HTERT RPE-1 (cell line): ENCODE measurements around the gene ENDOG.
"Not testable (repeated sequence)": the region's sequence is repeated elsewhere in the genome, so short reads cannot be mapped to it uniquely, and the experiment has no call there.

Source experiments
- in situ Hi-C: fragments of 300-500 bp; cut with MboI; formaldehyde crosslinking; loops from 4 replicates; pipeline ENCODE4 v1.14.3; 2020; ENCODE audit warnings: low sequenced_read_pairs

The ENDOG gene

GRCh38 chr9:128828267-128828666 lies 10.0 kb downstream of the ENDOG start:
- in situ Hi-C loops: no loop called here

DNA sequence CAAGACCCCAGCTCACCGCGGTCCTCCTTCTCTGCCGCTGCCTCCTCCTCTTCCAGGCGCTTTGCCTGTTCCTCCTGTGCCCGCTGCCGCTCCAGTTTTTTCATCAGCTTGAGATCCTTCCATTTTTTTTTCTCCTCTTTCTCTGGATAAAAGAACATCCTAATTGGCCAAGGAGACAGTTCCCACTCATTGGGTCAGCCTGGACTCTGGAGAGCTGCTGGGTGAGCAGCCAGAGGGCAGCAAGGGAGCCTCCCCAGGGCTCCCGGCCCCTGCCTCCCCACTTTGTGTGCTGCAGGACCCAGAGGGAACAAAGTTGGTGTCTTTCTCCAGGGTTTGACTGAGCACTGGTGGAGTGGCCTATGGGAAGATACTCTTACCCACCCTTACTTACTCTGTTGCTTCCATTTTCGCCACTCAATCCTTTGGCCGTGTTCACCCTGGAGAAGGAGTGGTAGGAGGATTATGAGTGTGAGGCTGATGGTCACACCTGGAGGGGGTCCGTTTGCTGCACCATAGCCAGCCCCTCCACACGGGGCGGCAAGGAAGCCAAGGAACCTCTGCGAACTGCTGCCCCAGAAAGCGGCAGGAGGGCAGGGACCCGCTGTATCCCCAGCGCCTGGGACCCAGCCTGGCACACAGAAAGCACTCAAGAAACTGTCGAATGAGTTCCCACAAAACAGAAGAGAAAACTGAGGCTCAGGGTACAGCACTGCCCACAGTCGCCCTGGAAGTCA lies 10.6 kb downstream of the ENDOG start:
- in situ Hi-C loops: no loop called here

DNA sequence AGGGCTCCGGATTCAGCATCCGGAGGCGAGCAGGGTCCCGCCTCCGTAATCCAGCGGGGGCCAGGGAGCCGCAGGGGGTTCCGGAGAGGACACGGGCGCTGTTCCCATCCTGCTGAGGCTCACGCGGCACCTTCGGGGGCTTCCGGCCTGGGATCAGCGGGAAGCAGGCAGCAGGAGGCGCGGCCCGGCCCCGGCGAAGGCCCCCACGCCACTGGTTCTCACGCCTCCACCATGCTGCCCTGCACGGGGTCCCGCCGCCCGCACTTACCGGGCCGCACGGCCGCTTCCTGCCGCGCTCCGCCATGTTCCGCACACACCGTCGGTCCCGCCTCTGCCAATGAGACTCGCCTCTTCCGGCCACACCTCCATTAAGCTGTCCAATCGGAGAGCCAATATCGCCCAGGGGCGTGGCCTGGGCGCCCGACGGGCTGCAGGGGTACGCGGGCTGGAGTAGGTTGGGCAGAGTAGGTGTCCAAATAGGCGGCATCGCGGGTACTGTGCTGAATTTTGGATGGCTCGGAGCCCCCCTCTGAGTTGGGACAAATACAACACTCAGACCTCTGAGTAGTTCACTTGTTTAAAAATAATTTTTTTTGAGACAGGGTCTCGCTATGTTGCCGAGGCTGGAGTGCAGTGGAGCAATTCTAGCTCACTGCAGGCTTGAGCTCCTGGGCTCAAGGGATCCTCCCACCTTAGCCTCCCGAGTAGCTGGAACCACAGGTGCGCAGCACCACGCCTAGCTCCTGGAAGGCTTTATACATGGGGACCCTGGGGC lies 11.4 kb downstream of the ENDOG start, which contains the start of gene SPOUT1:
TSS of gene SPOUT1 (minus strand) at position 318 of the 775 bp plus-strand sequence. CDS start at position 304, 14 bp downstream.
- in situ Hi-C loops: no loop called here

DNA sequence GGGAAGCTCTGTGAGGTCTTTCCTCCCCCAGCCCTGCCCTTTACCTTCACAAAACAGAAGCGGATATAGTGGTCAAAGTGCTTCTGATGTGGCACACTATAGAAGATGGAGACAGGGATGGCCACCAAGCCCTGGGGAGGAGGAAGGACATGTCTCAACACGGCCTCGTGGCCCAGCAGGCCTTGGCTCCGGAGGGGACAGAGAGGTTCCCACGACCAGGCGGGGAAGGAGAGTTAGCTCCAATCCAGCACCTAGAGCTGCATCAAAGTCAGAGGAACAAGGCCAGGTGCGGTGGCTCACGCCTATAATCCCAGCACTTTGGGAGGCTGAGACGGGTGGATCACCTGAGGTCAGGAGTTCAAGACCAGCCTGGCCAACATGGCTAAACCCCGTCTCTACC lies 15.4 kb downstream of the ENDOG start:
- in situ Hi-C loops: no loop called here

- in situ Hi-C loops: no loop called here
Measured at GRCh38 chr9:128835246-128836210, 17.2 kb downstream of the ENDOG start.

DNA sequence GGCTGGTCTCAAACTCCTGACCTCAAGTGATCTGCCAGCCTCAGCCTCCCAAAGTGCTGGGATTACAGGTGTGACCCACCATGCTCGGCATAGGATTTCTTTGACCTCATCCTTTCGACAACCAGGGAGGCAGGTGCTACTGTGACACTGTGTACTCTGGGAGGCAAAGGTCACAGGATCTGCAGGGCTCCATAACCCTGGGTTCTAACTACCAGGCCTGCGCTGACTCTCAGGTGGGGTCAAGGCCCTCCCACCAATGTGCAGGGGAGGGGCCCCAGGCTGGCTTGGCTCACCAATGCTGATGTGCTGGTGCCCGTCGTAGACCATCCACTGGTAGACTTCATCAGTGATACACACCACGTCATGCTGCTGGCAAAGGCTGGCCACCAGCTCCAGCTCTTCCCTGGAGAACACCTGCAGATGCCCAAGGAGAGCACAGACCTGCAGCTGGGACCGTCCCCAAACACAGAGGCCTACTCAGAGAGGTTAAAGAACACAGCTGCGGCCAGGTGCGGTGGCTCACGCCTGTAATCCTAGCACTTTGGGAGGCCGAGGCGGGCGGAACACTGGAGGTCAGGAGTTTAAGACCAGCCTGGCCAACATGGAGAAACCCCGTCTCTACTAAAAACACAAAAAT lies 18.3 kb downstream of the ENDOG start:
- in situ Hi-C loops: no loop called here

- in situ Hi-C loops: no loop called here
Measured at GRCh38 chr9:128838338-128838737, 20.0 kb downstream of the ENDOG start.

GRCh38 chr9:128840524-128840923 lies 22.2 kb downstream of the ENDOG start:
- in situ Hi-C loops: no loop called here

DNA sequence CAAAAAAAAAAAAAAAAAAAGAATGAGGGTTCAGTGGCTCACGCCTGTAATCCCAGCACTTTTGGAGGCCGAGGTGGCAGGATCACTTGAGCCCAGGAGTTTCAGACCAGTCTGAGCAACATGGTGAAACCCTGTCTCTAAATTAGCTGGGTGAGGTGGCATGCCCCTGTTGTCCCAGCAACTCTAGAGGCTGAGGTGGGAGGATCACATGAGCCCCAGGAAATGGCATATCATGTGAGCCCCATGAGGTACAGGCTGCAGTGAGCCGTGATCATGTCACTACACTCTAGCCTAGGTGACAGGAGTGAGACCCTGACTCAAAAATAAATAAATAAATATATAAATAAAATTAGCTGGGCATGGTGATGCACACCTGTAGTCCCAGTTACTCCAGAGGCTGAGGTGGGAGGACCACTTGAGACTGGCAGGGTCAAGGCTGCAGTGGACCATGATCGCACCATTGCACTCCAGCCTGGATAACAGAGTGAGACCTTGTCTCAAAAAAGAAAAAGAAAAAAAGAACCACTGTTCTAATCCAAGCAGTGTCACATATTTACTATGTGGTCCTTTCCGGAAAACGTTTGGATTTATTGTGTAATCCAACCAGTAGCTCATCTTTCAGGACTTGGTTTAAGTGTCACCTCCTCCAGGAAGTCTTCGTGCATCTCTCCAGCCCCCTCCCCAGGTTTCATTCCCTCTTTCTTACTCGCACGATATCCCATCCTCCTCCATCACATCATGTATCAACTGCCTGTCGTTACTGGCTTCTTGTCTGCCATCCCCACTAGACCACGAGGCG lies 23.6 kb downstream of the ENDOG start:
- in situ Hi-C loops: no loop called here

- in situ Hi-C loops: not testable (repeated sequence)
Measured at GRCh38 chr9:128843171-128843570, 24.9 kb downstream of the ENDOG start.

DNA sequence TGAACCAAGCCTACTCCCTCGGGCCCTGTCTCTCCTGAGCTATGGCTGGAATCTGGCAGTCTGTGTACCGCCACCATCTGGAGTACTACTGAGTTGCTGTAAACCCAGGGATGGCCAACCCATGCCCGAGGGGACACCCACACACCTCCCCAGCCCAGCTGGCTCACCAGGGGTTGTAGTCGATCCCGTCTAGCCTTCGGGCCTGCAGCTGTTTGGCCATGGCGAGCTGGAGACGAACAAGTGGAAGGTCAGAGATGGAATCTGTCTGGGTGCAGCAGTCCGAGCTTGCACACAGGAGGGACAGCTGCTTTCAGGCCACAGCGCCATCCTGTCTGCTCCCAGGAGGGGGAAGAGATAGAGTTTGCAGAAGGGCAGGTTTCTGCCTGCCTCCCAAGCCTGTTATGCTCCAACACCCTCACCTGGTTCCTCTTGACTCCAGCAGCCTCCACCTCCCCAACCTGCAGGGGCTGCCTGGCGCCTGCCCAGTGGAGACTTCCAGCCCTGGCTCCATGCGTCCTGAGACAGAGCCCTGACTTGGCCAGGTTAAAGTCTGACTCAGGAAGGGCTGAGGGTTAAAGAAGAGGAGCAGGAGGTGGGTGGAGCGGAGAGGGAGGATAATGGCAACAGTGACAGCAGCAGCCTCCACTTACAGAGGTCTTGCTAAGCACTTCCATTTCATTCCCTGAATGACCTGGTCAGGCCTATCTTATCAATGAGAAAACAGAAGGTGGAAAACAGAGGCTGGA lies 27.1 kb downstream of the ENDOG start:
- in situ Hi-C loops: no loop called here

DNA sequence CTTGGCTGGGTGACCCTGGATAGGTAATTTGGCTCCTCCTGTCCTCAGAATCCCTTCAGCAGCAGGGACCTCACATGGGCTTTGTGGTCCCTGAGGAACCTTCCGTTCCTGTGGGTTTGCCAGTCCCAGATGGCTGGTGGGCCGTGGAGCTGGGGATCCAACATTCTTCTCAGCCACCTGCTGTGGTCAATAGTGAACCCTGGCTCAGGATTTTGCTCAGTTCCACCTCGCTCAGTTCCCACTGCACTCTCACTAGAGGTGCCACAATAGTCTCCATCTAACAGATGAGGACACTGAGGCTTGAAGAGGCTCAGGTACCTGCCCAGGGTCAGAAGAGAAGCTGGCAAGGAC lies 28.4 kb downstream of the ENDOG start:
- in situ Hi-C loops: no loop called here

DNA sequence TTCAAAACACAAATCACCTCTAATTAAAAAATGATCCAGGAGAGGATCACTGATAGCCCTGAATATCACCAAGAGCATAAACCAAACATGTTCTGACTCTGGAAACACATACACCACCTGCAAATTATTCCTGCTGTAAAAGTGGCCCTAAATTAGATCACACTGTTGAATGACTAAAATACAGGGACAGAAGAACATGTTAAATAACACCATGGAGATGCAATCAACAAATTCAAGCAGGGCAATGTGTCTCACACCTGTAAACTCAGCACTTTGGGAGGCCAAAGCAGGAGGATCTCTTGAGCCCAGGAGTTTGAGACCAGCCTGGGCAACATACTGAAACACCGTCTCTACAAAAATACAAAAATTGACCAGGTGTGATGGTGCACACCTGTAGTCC lies 29.5 kb downstream of the ENDOG start:
- in situ Hi-C loops: no loop called here

DNA sequence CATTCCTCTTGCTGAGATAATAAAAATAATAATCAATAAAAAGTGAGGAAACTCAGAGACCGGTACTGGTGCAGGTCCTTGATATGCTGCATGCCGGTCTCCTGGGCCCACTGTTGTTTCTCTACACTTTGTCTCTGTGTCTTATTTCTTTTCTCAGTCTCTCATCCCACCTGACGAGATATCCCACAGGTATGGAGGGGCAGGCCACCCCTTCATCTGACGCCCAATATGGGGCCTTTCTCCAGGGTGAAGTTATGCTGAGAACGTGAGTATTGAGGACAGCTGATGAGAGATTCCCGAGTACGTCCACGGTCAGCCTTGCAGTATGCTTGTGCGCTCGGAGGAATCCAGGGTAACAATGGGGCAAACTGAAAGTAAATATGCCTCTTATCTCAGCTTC lies 32.7 kb downstream of the ENDOG start:
- in situ Hi-C loops: not testable (repeated sequence)

DNA sequence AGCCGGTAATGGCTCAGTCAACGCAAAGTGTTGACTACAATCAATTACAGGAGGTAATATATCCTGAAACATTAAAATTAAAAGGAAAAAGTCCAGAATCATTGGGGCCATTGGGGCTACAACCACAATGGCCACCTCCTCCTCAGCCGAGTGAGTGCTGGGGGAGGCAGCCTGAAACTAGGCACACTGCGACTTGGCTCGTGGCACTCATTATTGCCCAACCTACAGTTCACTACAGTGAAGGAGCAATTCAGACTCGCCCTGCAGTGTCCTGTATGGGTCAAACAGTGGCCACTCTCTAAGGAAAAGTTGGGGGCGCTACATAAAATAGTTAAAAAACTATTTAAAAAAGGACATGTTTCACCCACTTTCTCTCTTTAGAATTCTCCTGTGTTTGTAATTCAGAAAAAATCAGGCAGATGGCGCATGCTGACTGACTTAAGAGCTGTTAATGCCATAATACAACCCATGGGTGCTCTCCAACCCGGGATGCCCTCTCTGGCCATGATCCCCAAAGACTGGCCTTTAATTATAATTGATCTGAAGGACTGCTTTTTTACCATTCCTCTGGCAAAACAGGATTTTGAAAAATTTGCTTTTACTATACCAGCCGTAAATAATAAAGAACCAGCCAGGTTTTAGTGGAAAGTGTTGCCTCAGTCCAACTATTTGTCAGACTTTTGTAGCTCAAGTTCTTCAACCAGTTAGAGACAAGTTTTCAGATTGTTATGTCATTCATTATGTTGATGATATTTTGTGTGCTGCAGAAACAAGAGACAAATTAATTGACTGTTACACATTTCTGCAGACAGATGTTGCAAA lies 33.7 kb downstream of the ENDOG start:
- in situ Hi-C loops: not testable (repeated sequence)

GRCh38 chr9:128852646-128853045 lies 34.3 kb downstream of the ENDOG start:
- in situ Hi-C loops: not testable (repeated sequence)

DNA sequence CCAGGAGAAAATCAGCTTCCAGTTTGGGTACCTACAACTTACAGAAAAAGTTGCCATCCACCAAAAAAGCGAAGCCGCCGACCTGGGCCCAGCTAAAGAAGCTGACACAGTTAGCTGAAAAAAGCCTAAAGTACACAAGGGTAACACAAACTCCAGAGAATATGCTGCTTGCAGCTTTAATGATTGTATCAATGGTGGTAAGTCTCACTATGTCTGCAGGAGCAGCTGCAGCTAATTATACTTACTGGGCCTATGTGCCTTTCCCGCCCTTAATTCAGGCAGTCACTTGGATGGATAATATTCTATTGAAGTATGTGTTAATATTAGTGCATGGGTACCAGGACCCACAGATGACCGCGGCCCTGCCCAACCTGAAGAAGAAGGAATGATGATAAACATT lies 36.2 kb downstream of the ENDOG start:
- in situ Hi-C loops: not testable (repeated sequence)

DNA sequence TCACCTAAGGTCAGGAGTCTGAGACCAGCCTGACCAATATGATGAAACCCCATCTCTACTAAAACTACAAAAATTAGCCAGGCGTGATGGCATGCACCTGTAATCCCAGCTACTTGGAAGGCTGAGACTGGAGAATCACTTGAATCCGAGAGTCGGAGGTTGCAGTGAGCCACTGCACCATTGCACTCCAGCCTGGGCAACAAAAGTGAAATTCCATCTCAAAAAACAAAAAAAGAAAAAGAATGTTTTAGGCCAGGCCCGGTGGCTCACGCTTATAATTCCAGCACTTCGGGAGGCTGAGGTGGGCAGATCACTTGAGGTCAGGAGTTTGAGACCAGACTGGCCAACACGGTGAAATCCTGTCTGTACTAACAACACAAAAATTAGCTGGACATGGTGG lies 40.2 kb downstream of the ENDOG start:
- in situ Hi-C loops: not testable (repeated sequence)
